K562 (cell line): ENCODE data around the gene ADGRG1. TPM values are rescaled to one million over a fixed set of nuclear protein-coding genes. Genes with fewer than 3 reads are reported as not detected.

Source experiments
- ARNT ChIP-seq, 2 experiments: fragments of 450-650 bp; IDR thresholded peaks; 2 replicates each; pipeline ENCODE4 v1.6.1; 2016; ENCODE audit warnings: mild to moderate bottlenecking in 1 of 2
- ATF7 ChIP-seq: fragments of 450-650 bp; IDR thresholded peaks from 2 replicates; pipeline ENCODE4 v1.7.1; 2014; ENCODE audit warnings: mild to moderate bottlenecking, moderate library complexity
- BHLHE40 ChIP-seq: IDR thresholded peaks from 2 replicates; pipeline ENCODE4 v1.6.1; 2011; ENCODE audit warnings: low read length, improper control_type of control experiment
- CREM ChIP-seq: IDR thresholded peaks from 2 replicates; pipeline ENCODE4 v1.6.1; 2014; ENCODE audit warnings: antibody characterized with exemption, low read depth
- DACH1 ChIP-seq: fragments of 450-650 bp; IDR thresholded peaks from 2 replicates; pipeline ENCODE4 v1.6.1; 2018; ENCODE audit not compliant: partially characterized antibody
- FIP1L1 ChIP-seq: fragments of 200-400 bp; formaldehyde crosslinking; IDR thresholded peaks from 2 replicates; pipeline ENCODE4 v1.6.1; 2018; ENCODE audit warnings: mild to moderate bottlenecking, low read depth, low read length; ENCODE audit not compliant: poor library complexity, severe bottlenecking
- FOXJ3 ChIP-seq: sonication (generic); formaldehyde crosslinking; IDR thresholded peaks from 2 replicates; pipeline ENCODE4 v1.4.0; 2020; ENCODE audit warnings: mild to moderate bottlenecking, missing genetic modification reagents
- HMG20A ChIP-seq: fragments of 450-650 bp; formaldehyde crosslinking; conservative IDR thresholded peaks from 2 replicates; pipeline ENCODE4 v1.4.0; 2020; ENCODE audit warnings: mild to moderate bottlenecking, mixed read lengths
- HNRNPL ChIP-seq: fragments of 200-400 bp; formaldehyde crosslinking; IDR thresholded peaks from 2 replicates; pipeline ENCODE4 v1.6.1; 2017; ENCODE audit warnings: low read depth, mild to moderate bottlenecking, low read length
- KDM2B ChIP-seq: fragments of 250-450 bp; sonication (Bioruptor Pico); IDR thresholded peaks from 2 replicates; pipeline ENCODE4 v1.8.0; 2021; ENCODE audit warnings: mild to moderate bottlenecking, moderate library complexity
- MBD1 ChIP-seq: fragments of 250-450 bp; sonication (Bioruptor Pico); IDR thresholded peaks from 2 replicates; pipeline ENCODE4 v1.8.0; 2022; ENCODE audit warnings: inconsistent platforms
- MED1 ChIP-seq: sonication (generic); formaldehyde crosslinking; IDR thresholded peaks from 2 replicates; pipeline ENCODE4 v1.8.1; 2023; ENCODE audit warnings: missing genetic modification reagents, borderline replicate concordance
- NCOA2 ChIP-seq, 2 experiments: fragments of 450-650 bp; IDR thresholded peaks; 2 replicates each; pipeline ENCODE4 v1.6.1; 2018; ENCODE audit warnings: mild to moderate bottlenecking in 2 of 2, moderate library complexity in 1 of 2; ENCODE audit not compliant: partially characterized antibody in 2 of 2
- NCOA6 ChIP-seq: fragments of 450-650 bp; IDR thresholded peaks from 2 replicates; pipeline ENCODE4 v1.6.1; 2017; ENCODE audit warnings: mild to moderate bottlenecking
- NELFE ChIP-seq: IDR thresholded peaks from 2 replicates; pipeline ENCODE4 v1.6.1; 2011; ENCODE audit warnings: mild to moderate bottlenecking; ENCODE audit not compliant: insufficient read depth, insufficient read length
- SAFB ChIP-seq: fragments of 200-400 bp; formaldehyde crosslinking; IDR thresholded peaks from 2 replicates; pipeline ENCODE4 v1.6.1; 2017; ENCODE audit warnings: low read depth, low read length, borderline replicate concordance
- SIX5 ChIP-seq, 2 experiments: IDR thresholded peaks; 2 replicates each; pipeline ENCODE4 v1.6.1; 2011; ENCODE audit warnings: low read length in 2 of 2, borderline replicate concordance in 1 of 2, low read depth in 1 of 2, mild to moderate bottlenecking in 1 of 2, moderate library complexity in 1 of 2; ENCODE audit not compliant: insufficient read depth in 1 of 2
- THAP7 ChIP-seq: fragments of 250-450 bp; sonication (Bioruptor Pico); IDR thresholded peaks from 2 replicates; pipeline ENCODE4 v1.5.0; 2021
- VEZF1 ChIP-seq: fragments of 200-800 bp; sonication (Bioruptor generic); IDR thresholded peaks from 2 replicates; pipeline ENCODE4 v1.6.1; 2017; ENCODE audit warnings: missing genetic modification characterization, missing compliant biosample characterization
- ZNF212 ChIP-seq: fragments of 450-650 bp; formaldehyde crosslinking; IDR thresholded peaks from 2 replicates; pipeline ENCODE4 v1.4.0; 2020; ENCODE audit warnings: mild to moderate bottlenecking
- ZNF280B ChIP-seq: fragments of 250-450 bp; sonication (Bioruptor Pico); IDR thresholded peaks from 2 replicates; pipeline ENCODE4 v1.5.1; 2021; ENCODE audit warnings: mild to moderate bottlenecking
- ZNF3 ChIP-seq: fragments of 250-450 bp; sonication (Bioruptor Pico); IDR thresholded peaks from 2 replicates; pipeline ENCODE4 v1.5.0; 2021; ENCODE audit warnings: mild to moderate bottlenecking, moderate library complexity
- ZNF79 ChIP-seq: fragments of 250-450 bp; sonication (Bioruptor Pico); IDR thresholded peaks from 2 replicates; pipeline ENCODE4 v1.4.0; 2020; ENCODE audit warnings: low read depth, mild to moderate bottlenecking, moderate library complexity
- polyA plus RNA-seq, 8 experiments: library from polyadenylated mRNA; depleted of rRNA in 4 of 8; stranded (reverse) in 5 of 8; unstranded in 3 of 8; fragments of >200 nt; fragmentation: Nextera tagmentation in 2 of 8; fragmentation: Illumina TruSeq in 1 of 8; extraction: Ambion mirVana in 2 of 8; extraction: Trizol in 1 of 8; gene quantifications; 2 replicates each; pipeline versions ENCODE4 v1.2.1 to v1.2.3, GENCODE V29; 2011 to 2014; ENCODE audit warnings: inconsistent platforms in 1 of 8, missing spikeins in 1 of 8
- total RNA-seq, 7 experiments: library from RNA; depleted of rRNA in 6 of 7; stranded (reverse); fragments of >200 nt in 6 of 7; fragmentation: Illumina TruSeq in 2 of 7; extraction: Trizol in 2 of 7; gene quantifications; 2 replicates each; pipeline versions ENCODE4 v1.2.1 to v1.2.3, GENCODE V29; 2011 to 2021; ENCODE audit warnings: low replicate concordance in 1 of 7

Gene ADGRG1
- total and polyA plus RNA-seq, 9 of the 15 experiments (the other 6 are each of a cell fraction or from before 2014, with no cell fraction given): 0.04 to 0.31 (median 0.16) TPM; not detected in 6

- TF ChIP-seq THAP7 (CRISPR knock-in tag) (no peak), NCOA6 (no peak), FIP1L1 (no peak), KDM2B (CRISPR knock-in tag) (no peak), ZNF212 (no peak), FOXJ3 (CRISPR knock-in tag) (no peak), SAFB (no peak), ATF7 (0 out of 2 replicates have a peak, but pooled peaks have one; percentile 27), MED1 (no peak), ARNT (IDR thresholded peaks at IDR 0.05) (no peak), CREM (no peak), NCOA2 (IDR thresholded peaks at IDR 0.05; ENCODE audit: partially characterized antibody in 2 of 2) (no peak), DACH1 (no peak), HNRNPL (no peak), MBD1 (CRISPR knock-in tag) (no peak), VEZF1 (CRISPR knock-in tag) (peak; percentile 79), BHLHE40 (no peak), ZNF3 (CRISPR knock-in tag) (no peak), SIX5 (IDR thresholded peaks at IDR 0.05; ENCODE audit: borderline replicate concordance in 1 of 2, insufficient read depth in 1 of 2, low read depth in 1 of 2, low read length in 2 of 2) (peak; percentile 66 to 67; a peak in 3 of 4 replicates), ZNF280B (CRISPR knock-in tag) (no peak), HMG20A (CRISPR knock-in tag) (no peak), ZNF79 (CRISPR knock-in tag) (no peak), NELFE (no peak)
Measured at GRCh38 chr16:57694725-57695679, 66.6 kb downstream of the ADGRG1 start, which contains the start of gene DRC7 (continued).
